GM21515 (cell line): ENCODE measurements around the gene MCM10.
"Not testable (repeated sequence)": the region's sequence is repeated elsewhere in the genome, so short reads cannot be mapped to it uniquely, and the experiment has no call there.

Experiments
- ATAC-seq: cut with Tn5 transposase; IDR thresholded peaks from one replicate; pipeline ENCODE4 v1.9.1; 2021; ENCODE audit not compliant: unreplicated experiment

The MCM10 gene

GRCh38 chr10:13160934-13161856, at the start of gene MCM10:
TSS of gene MCM10 (plus strand) at chr10:13161558. CDS start at chr10:13164203, 2,645 bp downstream.
- ATAC-seq = peak; percentile 100

GRCh38 chr10:13113544-13113943, 47.8 kb upstream of the MCM10 start:
- ATAC-seq = no peak

- peak; percentile 53 for ATAC-seq
These were observed 45.2 kb upstream of the MCM10 start for GRCh38 chr10:13115832-13116803.

GRCh38 chr10:13117841-13118783, 43.2 kb upstream of the MCM10 start:
- ATAC-seq = no peak

GRCh38 chr10:13118784-13119410, 42.5 kb upstream of the MCM10 start:
- no peak for ATAC-seq

GRCh38 chr10:13120786-13121499, 40.4 kb upstream of the MCM10 start:
- no peak for ATAC-seq

GRCh38 chr10:13121500-13121854, 39.9 kb upstream of the MCM10 start:
- no peak for ATAC-seq

- no peak for ATAC-seq
These were observed 24.7 kb upstream of the MCM10 start for GRCh38 chr10:13136651-13137050.

- no peak for ATAC-seq
These were observed 22.2 kb upstream of the MCM10 start for GRCh38 chr10:13139150-13139549.

- no peak for ATAC-seq
These were observed 21.7 kb upstream of the MCM10 start for GRCh38 chr10:13139676-13140075.

- ATAC-seq = no peak
These were observed 20.6 kb upstream of the MCM10 start for GRCh38 chr10:13140627-13141190.

- ATAC-seq = no peak
These were observed 17.6 kb upstream of the MCM10 start for GRCh38 chr10:13143766-13144165.

- ATAC-seq = no peak
These were observed 16.5 kb upstream of the MCM10 start for GRCh38 chr10:13144814-13145213.

GRCh38 chr10:13146379-13146778, 15.0 kb upstream of the MCM10 start:
- ATAC-seq = no peak

GRCh38 chr10:13147161-13147560, 14.2 kb upstream of the MCM10 start:
- no peak for ATAC-seq

GRCh38 chr10:13152296-13152695, 9.1 kb upstream of the MCM10 start:
- ATAC-seq = no peak

- not testable (repeated sequence) for ATAC-seq
These were observed 5.5 kb upstream of the MCM10 start for GRCh38 chr10:13155860-13156259.

GRCh38 chr10:13158401-13158800, 3.0 kb upstream of the MCM10 start:
- ATAC-seq = no peak

- no peak for ATAC-seq
These were observed 506 bp downstream of the MCM10 start for GRCh38 chr10:13161857-13162271.
